GM12878 (cell line): ENCODE results near the gene BAK1. TPM values are rescaled to one million over a fixed set of nuclear protein-coding genes. Genes with fewer than 3 reads are reported as not detected.
A peak's percentile ranks its signal among the peaks of the same experiment; 100 is the strongest.

Experiments
- ASH2L ChIP-seq: fragments of 300-600, 200-600 bp; sonication (generic); IDR thresholded peaks from 2 replicates; pipeline ENCODE4 v1.6.1; 2017; ENCODE audit warnings: low read depth, mild to moderate bottlenecking, borderline replicate concordance
- BACH1 ChIP-seq: fragments of 450-650 bp; IDR thresholded peaks from 2 replicates; pipeline ENCODE4 v1.6.1; 2017; ENCODE audit warnings: mild to moderate bottlenecking, borderline replicate concordance
- BMI1 ChIP-seq: fragments of 450-650 bp; IDR thresholded peaks from 2 replicates; pipeline ENCODE4 v1.6.1; 2016; ENCODE audit warnings: mild to moderate bottlenecking, moderate library complexity, borderline replicate concordance
- CHD1 ChIP-seq: IDR thresholded peaks from 2 replicates; pipeline ENCODE4 v1.6.1; 2012; ENCODE audit warnings: low read depth, low read length, improper control_type of control experiment
- EZH2 ChIP-seq: IDR thresholded peaks from 2 replicates; pipeline ENCODE4 v1.6.1; 2012; ENCODE audit warnings: low read depth, mild to moderate bottlenecking, control low read depth, inconsistent platforms, low read length, borderline replicate concordance; ENCODE audit not compliant: control insufficient read depth
- GABPA ChIP-seq: IDR thresholded peaks from 2 replicates; pipeline ENCODE4 v1.6.1; 2014; ENCODE audit warnings: antibody characterized with exemption, low read depth, mild to moderate bottlenecking, inconsistent platforms
- IKZF1 ChIP-seq: fragments of 450-650 bp; conservative IDR thresholded peaks from 2 replicates; pipeline ENCODE4 v1.6.1; 2017; ENCODE audit warnings: antibody characterized with exemption, mild to moderate bottlenecking
- KLF5 ChIP-seq: fragments of 450-650 bp; IDR thresholded peaks from 2 replicates; pipeline ENCODE4 v1.6.1; 2014; ENCODE audit warnings: mild to moderate bottlenecking; ENCODE audit not compliant: partially characterized antibody
- MTA2 ChIP-seq: fragments of 450-650 bp; IDR thresholded peaks from 2 replicates; pipeline ENCODE4 v1.6.1; 2016; ENCODE audit warnings: low read depth, mild to moderate bottlenecking, moderate library complexity
- NFYA ChIP-seq: IDR thresholded peaks from 2 replicates; pipeline ENCODE4 v1.6.1; 2011; ENCODE audit warnings: low read depth, mild to moderate bottlenecking, low read length, improper control_type of control experiment, borderline replicate concordance
- NR2F1 ChIP-seq: fragments of 450-650 bp; conservative IDR thresholded peaks from 2 replicates; pipeline ENCODE4 v1.6.1; 2017; ENCODE audit warnings: mild to moderate bottlenecking
- PML ChIP-seq: IDR thresholded peaks from 2 replicates; pipeline ENCODE4 v1.6.1; 2012; ENCODE audit warnings: low read length, inconsistent platforms
- SMAD5 ChIP-seq: IDR thresholded peaks from 2 replicates; pipeline ENCODE4 v1.6.1; 2016; ENCODE audit warnings: antibody characterized with exemption, low read depth
- SMARCA5 ChIP-seq: fragments of 450-650 bp; IDR thresholded peaks from 2 replicates; pipeline ENCODE4 v1.6.1; 2017; ENCODE audit warnings: mild to moderate bottlenecking
- SMC3 ChIP-seq: IDR thresholded peaks from 2 replicates; pipeline ENCODE4 v1.6.1; 2011; ENCODE audit warnings: low read length, improper control_type of control experiment, borderline replicate concordance
- SREBF1 ChIP-seq: IDR thresholded peaks from 2 replicates; pipeline ENCODE4 v1.6.1; 2012; ENCODE audit warnings: mild to moderate bottlenecking, low read length
- SUPT20H ChIP-seq: IDR thresholded peaks from 2 replicates; pipeline ENCODE4 v1.6.1; 2011; ENCODE audit warnings: low read depth, mild to moderate bottlenecking, low read length, moderate library complexity, borderline replicate concordance; ENCODE audit not compliant: control insufficient read depth
- polyA plus RNA-seq, 11 experiments: library from polyadenylated mRNA; depleted of rRNA in 4 of 11; unstranded in 6 of 11; stranded (reverse) in 5 of 11; fragments of >200 nt; fragmentation: Nextera tagmentation in 4 of 11; fragmentation: Illumina TruSeq in 1 of 11; extraction: Ambion mirVana in 4 of 11; extraction: Trizol in 1 of 11; gene quantifications; 1 replicate in 1 of 11; 2 replicates in 10 of 11; pipeline versions ENCODE4 v1.2.1 to v1.2.3, GENCODE V29; 2011 to 2016; ENCODE audit warnings: inconsistent platforms in 2 of 11, missing spikeins in 2 of 11, low read depth in 1 of 11
- total RNA-seq, 4 experiments: library from RNA; depleted of rRNA in 3 of 4; stranded (reverse); fragments of >200 nt in 3 of 4; fragmentation: Illumina TruSeq in 1 of 4; extraction: Trizol in 1 of 4; gene quantifications; 2 replicates each; pipeline versions ENCODE4 v1.2.1 to v1.2.3, GENCODE V29; 2013 to 2021
- TF ChIP-seq, protein P1 (sequence below): fragments of 450-650 bp; IDR thresholded peaks from 2 replicates; pipeline ENCODE4 v1.6.1; 2016; ENCODE audit warnings: mild to moderate bottlenecking, moderate library complexity, borderline replicate concordance
- TF ChIP-seq, protein P2 (sequence below): fragments of 150-350 bp; IDR thresholded peaks from 2 replicates; pipeline ENCODE4 v1.6.1; 2014; ENCODE audit warnings: mild to moderate bottlenecking, low read depth, low read length
- TF ChIP-seq, protein P3 (sequence below): fragments of 450-650 bp; IDR thresholded peaks from 2 replicates; pipeline ENCODE4 v1.6.1; 2017; ENCODE audit warnings: low read depth, mild to moderate bottlenecking, moderate library complexity
- TF ChIP-seq, protein P4 (sequence below): IDR thresholded peaks from 2 replicates; pipeline ENCODE4 v1.6.1; 2012; ENCODE audit warnings: low read depth, low read length, improper control_type of control experiment
- TF ChIP-seq, protein P5 (sequence below): IDR thresholded peaks from 2 replicates; pipeline ENCODE4 v1.6.1; 2011; ENCODE audit warnings: low read depth, low read length, improper control_type of control experiment, borderline replicate concordance

The BAK1 gene
- total and polyA plus RNA-seq, 10 of the 15 experiments (the other 5 are each of a cell fraction or from before 2014, with no cell fraction given): 6.3 to 65.8 (median 29.6) TPM

DNA sequence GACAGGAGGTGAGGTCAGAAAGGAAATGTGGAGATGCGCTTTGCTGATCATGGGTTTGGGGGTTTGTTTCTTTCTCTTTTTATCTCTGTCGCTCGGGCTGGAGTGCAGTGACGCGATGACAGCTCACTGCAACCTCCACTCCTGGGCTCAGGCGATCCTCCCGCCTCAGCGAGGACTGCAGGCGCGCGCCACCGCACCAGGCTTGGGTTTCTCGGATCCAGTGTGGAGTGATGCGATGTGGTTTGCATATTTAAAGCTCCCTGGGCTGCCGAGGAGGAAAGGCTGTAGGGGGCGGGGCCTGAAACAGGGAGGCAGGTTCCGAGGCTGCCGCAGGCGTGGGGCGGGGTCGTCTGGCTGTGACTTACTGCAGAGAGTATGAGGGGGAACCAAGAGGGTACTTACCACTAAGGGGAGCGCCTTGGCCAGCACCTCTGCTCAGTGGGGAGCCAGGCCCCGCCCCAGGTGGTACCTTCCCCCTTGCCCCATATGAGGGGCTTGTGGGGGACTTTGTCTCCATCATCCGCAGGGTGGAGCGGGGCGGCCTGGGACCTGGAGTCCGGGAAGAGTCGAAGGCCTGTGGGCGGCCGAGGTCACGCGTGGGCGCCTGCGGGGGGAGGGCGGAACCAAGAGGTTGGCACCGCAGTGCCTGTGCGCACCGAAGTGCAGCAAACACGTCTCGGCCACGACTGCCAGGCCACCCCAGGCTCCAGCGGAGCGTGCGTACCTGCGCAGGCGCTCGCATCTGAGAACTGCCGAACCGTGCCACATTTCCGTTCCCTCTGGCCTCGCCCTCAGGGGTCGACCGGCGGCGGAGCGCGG is 12.7 kb upstream of the BAK1 start (continued):
- TF ChIP-seq, protein P1, sequence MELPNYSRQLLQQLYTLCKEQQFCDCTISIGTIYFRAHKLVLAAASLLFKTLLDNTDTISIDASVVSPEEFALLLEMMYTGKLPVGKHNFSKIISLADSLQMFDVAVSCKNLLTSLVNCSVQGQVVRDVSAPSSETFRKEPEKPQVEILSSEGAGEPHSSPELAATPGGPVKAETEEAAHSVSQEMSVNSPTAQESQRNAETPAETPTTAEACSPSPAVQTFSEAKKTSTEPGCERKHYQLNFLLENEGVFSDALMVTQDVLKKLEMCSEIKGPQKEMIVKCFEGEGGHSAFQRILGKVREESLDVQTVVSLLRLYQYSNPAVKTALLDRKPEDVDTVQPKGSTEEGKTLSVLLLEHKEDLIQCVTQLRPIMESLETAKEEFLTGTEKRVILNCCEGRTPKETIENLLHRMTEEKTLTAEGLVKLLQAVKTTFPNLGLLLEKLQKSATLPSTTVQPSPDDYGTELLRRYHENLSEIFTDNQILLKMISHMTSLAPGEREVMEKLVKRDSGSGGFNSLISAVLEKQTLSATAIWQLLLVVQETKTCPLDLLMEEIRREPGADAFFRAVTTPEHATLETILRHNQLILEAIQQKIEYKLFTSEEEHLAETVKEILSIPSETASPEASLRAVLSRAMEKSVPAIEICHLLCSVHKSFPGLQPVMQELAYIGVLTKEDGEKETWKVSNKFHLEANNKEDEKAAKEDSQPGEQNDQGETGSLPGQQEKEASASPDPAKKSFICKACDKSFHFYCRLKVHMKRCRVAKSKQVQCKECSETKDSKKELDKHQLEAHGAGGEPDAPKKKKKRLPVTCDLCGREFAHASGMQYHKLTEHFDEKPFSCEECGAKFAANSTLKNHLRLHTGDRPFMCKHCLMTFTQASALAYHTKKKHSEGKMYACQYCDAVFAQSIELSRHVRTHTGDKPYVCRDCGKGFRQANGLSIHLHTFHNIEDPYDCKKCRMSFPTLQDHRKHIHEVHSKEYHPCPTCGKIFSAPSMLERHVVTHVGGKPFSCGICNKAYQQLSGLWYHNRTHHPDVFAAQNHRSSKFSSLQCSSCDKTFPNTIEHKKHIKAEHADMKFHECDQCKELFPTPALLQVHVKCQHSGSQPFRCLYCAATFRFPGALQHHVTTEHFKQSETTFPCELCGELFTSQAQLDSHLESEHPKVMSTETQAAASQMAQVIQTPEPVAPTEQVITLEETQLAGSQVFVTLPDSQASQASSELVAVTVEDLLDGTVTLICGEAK: no peak
- TF ChIP-seq BMI1 (no peak), SMARCA5 (no peak; the same call in 1 of the 2 replicates), SMAD5 (no peak), SREBF1 (no peak), NFYA (no peak), ASH2L (no peak), CHD1 (no peak), SMC3 (no peak), IKZF1 (peak; percentile 72), EZH2 (no peak), NR2F1 (peak; percentile 89), BACH1 (peak; percentile 84), MTA2 (peak; percentile 42; the same call in 1 of the 2 replicates), GABPA (no peak), KLF5 (no peak), SUPT20H (no peak), PML (no peak)
- TF ChIP-seq, protein P2, sequence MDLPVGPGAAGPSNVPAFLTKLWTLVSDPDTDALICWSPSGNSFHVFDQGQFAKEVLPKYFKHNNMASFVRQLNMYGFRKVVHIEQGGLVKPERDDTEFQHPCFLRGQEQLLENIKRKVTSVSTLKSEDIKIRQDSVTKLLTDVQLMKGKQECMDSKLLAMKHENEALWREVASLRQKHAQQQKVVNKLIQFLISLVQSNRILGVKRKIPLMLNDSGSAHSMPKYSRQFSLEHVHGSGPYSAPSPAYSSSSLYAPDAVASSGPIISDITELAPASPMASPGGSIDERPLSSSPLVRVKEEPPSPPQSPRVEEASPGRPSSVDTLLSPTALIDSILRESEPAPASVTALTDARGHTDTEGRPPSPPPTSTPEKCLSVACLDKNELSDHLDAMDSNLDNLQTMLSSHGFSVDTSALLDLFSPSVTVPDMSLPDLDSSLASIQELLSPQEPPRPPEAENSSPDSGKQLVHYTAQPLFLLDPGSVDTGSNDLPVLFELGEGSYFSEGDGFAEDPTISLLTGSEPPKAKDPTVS: no peak
- TF ChIP-seq, protein P3, sequence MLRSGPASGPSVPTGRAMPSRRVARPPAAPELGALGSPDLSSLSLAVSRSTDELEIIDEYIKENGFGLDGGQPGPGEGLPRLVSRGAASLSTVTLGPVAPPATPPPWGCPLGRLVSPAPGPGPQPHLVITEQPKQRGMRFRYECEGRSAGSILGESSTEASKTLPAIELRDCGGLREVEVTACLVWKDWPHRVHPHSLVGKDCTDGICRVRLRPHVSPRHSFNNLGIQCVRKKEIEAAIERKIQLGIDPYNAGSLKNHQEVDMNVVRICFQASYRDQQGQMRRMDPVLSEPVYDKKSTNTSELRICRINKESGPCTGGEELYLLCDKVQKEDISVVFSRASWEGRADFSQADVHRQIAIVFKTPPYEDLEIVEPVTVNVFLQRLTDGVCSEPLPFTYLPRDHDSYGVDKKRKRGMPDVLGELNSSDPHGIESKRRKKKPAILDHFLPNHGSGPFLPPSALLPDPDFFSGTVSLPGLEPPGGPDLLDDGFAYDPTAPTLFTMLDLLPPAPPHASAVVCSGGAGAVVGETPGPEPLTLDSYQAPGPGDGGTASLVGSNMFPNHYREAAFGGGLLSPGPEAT: no peak
- TF ChIP-seq, protein P4, sequence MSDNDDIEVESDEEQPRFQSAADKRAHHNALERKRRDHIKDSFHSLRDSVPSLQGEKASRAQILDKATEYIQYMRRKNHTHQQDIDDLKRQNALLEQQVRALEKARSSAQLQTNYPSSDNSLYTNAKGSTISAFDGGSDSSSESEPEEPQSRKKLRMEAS: no peak; the same call in 1 of the 2 replicates
- TF ChIP-seq, protein P5, sequence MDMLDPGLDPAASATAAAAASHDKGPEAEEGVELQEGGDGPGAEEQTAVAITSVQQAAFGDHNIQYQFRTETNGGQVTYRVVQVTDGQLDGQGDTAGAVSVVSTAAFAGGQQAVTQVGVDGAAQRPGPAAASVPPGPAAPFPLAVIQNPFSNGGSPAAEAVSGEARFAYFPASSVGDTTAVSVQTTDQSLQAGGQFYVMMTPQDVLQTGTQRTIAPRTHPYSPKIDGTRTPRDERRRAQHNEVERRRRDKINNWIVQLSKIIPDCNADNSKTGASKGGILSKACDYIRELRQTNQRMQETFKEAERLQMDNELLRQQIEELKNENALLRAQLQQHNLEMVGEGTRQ: no peak
